ENCODE measurements around the gene FAM151A.

Gene FAM151A

GRCh38 chr1:54623216-54624007 is at the start of gene FAM151A:
FAM151A (minus strand) TSS chr1:54623525; CDS start chr1:54623395, 130 bp downstream.
- no peak for DNase-seq (ENCODE audit: low read depth, low spot score)

GRCh38 chr1:54671985-54672608 is 48.8 kb upstream of the FAM151A start:
- peak; percentile 25 for DNase-seq (ENCODE audit: low read depth, low spot score)

GRCh38 chr1:54668567-54668966 is 45.2 kb upstream of the FAM151A start:
- DNase-seq (ENCODE audit: low read depth, low spot score): no peak

GRCh38 chr1:54667797-54668196 is 44.5 kb upstream of the FAM151A start:
- DNase-seq (ENCODE audit: low read depth, low spot score): no peak

GRCh38 chr1:54666333-54666732 is 43.0 kb upstream of the FAM151A start:
- DNase-seq (ENCODE audit: low read depth, low spot score): no peak

GRCh38 chr1:54665852-54666251 is 42.5 kb upstream of the FAM151A start:
- no peak for DNase-seq (ENCODE audit: low read depth, low spot score)

GRCh38 chr1:54664364-54664763 is 41.0 kb upstream of the FAM151A start:
- DNase-seq (ENCODE audit: low read depth, low spot score): no peak

- DNase-seq (ENCODE audit: low read depth, low spot score): no peak
Measured at GRCh38 chr1:54663725-54664124, 40.4 kb upstream of the FAM151A start.

- no peak for DNase-seq (ENCODE audit: low read depth, low spot score)
Measured at GRCh38 chr1:54658164-54658913, 35.0 kb upstream of the FAM151A start.

- no peak for DNase-seq (ENCODE audit: low read depth, low spot score)
Measured at GRCh38 chr1:54653036-54653435, 29.7 kb upstream of the FAM151A start.

- no peak for DNase-seq (ENCODE audit: low read depth, low spot score)
Measured at GRCh38 chr1:54652168-54652567, 28.8 kb upstream of the FAM151A start.

- no peak for DNase-seq (ENCODE audit: low read depth, low spot score)
Measured at GRCh38 chr1:54651608-54652007, 28.3 kb upstream of the FAM151A start.

GRCh38 chr1:54650417-54650816 is 27.1 kb upstream of the FAM151A start:
- no peak for DNase-seq (ENCODE audit: low read depth, low spot score)

GRCh38 chr1:54649921-54650320 is 26.6 kb upstream of the FAM151A start:
- DNase-seq (ENCODE audit: low read depth, low spot score): no peak

- no peak for DNase-seq (ENCODE audit: low read depth, low spot score)
Measured at GRCh38 chr1:54649130-54649898, 26.0 kb upstream of the FAM151A start.

- no peak for DNase-seq (ENCODE audit: low read depth, low spot score)
Measured at GRCh38 chr1:54645806-54646676, 22.7 kb upstream of the FAM151A start.

GRCh38 chr1:54643736-54644135 is 20.4 kb upstream of the FAM151A start:
- no peak for DNase-seq (ENCODE audit: low read depth, low spot score)

- DNase-seq (ENCODE audit: low read depth, low spot score): no peak
Measured at GRCh38 chr1:54640863-54641836, 17.8 kb upstream of the FAM151A start, which contains the start of gene MROH7. MROH7 (plus strand) TSS chr1:54641786; CDS start chr1:54652927, 11,141 bp downstream.

- no peak for DNase-seq (ENCODE audit: low read depth, low spot score)
Measured at GRCh38 chr1:54640361-54640760, 17.0 kb upstream of the FAM151A start.
